Measurements from ENCODE around the gene RSRC2. TPM values are rescaled to one million over a fixed set of nuclear protein-coding genes. Genes with fewer than 3 reads are reported as not detected.
"Not testable (repeated sequence)": the region's sequence is repeated elsewhere in the genome, so short reads cannot be mapped to it uniquely, and the experiment has no call there.

Gene RSRC2
- total RNA-seq, 1 experiment from 2014 or later: 56.6 TPM

DNA sequence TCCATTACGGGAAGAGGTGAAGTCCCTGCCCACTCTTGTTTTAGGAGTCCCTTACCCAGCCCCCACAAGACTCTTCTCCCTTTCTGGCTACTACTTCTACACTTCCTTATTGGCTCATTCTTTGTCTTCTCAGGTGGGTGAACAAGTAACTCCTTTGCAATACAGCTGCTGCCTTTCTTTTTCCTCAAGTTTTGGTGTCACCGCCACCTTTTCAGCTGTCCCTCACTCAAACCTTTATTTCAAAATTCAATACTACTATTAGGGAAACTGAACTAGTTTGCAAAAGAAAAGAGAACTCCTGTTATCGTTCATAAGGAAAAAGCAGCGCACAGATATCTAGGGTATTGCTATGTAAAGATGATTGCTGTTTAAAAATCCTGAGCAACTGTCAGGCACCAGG is 6.1 kb downstream of the RSRC2 start:
- DNase-seq (ENCODE audit: extremely low read depth, low read depth): no peak

DNA sequence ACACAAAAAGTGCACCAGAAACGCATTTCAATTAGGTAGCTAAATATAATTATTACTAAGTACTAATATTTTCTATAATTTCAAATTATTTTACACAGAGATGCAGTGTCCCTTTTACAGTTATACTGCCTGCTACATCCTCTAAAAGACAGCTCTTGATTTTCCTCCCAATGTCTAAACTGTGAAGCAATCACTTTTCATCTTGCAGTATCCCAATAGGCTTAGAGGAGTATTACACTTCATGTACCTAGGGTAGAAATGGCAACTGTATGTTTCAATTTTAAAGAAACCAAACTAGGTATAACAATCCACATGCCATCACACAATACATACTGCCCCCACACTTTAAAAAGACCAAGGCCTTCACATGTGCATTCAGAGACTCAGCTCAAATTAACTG is 7.3 kb downstream of the RSRC2 start:
- no peak for DNase-seq (ENCODE audit: extremely low read depth, low read depth)

DNA sequence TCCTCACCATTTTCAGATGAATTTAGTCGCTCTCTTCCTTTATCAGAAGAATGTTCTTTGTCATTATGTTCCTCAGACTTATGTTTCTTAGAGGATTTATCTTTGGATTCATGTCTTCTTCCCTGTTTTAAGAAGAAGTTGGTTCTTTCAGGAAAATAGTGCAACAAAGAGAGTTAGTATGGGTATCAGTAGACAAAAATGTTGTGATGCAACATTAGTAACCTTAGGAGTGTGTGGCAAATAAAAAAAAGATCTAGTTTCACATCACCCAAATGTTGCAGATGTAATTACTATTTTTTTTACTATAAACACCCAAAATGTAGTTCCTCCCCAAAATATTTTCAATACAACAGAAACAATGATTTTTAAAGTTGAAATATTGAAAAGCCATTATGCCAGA is 7.8 kb downstream of the RSRC2 start:
- DNase-seq (ENCODE audit: extremely low read depth, low read depth): no peak

DNA sequence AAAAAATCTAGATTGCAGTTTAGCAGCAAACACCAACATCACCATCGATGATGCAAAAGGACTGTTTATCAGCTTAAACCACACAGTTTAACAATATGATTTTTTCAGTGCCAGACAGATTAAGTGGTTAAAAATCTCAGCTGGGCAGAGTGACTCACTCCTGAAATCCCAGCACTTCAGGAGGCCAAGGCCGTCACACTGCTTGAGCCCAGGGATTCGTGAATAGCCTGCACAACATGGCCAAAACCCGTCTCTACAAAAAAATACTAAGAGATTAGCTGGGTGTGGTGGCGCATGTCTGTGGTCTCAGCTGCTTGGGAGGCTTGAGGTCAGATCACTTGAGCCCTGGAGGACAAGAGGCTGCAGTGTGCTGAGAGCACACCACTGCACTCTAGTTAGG is 8.9 kb downstream of the RSRC2 start:
- no peak for DNase-seq (ENCODE audit: extremely low read depth, low read depth)

DNA sequence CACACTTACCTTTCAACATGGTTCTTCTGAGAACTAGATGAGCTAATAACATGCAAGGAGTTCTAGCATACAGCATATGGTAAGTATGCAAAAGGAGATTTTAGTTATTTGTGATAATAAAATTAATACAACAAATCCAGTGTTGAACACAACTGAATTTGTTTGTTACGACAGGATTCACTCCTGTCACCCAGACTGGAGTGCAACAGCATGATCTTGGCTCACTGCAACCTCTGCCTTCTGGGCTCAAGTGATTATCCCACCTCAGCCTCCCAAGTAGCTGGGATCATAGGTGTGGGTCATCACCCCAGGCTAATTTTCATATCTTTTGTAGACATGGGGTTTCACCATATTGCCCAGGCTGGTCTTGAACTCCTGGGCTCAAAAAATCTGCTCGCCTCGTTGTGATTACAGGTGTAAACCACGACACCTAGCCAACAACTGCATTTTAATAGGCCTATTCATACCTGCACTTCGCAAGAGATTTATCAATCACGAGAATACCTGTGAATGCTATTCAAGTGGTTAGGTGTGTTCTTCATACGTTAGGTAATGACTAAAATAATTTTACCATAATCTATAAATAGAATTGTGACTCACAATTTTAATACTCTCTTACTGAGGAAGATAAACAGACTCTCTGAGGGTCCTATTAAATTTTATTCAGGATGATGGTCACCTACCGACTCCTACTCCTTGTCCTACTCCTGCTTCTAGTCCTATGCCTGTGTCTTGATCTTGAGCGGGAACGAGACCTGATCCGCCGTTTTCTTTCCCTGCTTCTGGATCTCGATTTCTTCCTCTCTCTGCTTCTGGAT is 10.0 kb downstream of the RSRC2 start:
- no peak for DNase-seq (ENCODE audit: extremely low read depth, low read depth)

DNA sequence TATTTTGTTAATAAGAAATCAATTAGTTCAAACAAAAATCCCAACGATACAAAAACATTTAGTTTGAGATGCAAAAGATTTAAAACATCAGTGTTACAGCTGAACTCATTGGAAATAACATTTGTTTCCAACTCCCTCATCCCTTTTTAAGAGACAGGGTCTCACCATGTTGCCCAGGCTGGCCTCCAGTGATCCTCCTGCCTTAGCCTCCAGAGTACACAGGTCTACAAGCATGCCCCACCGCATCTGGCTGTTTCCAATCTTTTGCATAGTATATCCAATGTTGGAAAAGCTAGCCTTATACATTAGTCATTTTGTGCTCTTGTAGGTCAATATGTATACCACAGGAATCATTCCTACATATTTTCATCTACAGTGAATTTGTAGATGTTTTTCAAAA is 11.5 kb downstream of the RSRC2 start:
- no peak for DNase-seq (ENCODE audit: extremely low read depth, low read depth)

DNA sequence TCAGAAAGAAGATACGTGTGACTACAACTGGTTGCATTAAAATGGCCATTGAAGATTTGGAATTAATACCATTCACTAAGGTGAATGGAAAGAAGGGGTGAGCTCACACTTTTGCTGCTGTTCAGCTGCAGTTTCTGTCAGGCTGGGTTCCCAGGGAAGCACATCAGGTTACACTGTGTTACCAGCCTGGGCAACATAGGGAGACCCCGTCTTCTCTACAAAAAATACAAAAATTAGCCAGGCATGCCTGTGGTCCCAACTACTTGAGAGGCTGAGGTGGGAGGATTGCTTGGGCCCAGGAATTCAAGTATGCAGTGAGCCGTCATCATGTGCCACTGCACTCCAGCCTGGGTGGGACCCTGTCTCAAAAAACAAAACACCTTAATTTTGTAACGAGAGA is 13.1 kb downstream of the RSRC2 start:
- DNase-seq (ENCODE audit: extremely low read depth, low read depth): no peak

DNA sequence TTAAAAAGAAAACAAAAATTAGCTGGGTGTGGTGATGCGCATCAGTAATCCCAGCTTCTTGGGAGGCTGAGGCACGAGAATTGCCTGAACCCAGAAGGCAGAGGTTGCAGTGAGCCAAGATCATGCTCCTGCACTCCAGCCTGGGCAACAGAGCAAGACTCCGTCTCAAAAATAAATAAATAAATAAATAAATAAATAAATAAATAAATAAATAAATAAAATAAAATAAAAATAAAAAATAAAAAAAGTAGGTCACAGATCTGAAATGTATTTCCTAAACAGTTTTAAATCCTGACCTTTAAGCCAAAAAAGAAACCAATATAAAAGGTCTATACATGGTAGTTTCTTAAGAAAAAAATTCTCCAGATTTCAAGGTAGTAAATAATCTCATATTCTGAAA is 13.7 kb downstream of the RSRC2 start:
- not testable (repeated sequence) for DNase-seq (ENCODE audit: extremely low read depth, low read depth)

DNA sequence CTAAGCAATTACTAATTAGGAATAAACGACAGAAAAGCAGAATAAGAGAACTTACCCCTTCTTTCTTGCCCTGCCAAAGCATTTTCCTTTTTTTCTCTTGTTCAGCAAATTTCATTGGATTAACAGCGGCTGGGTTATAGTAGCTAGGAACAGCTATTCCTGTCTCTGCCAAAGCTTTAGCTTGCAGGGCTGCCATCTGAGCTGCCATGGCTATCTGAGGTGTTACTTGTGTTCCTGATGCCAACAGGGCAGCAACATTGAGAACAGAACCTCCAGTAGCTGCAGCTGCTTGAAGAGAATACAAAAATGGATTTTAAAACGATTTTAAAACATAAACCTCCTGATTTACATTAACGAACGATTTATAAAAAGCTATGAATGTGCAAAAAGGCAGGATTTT is 18.6 kb downstream of the RSRC2 start:
- DNase-seq (ENCODE audit: extremely low read depth, low read depth): no peak

DNA sequence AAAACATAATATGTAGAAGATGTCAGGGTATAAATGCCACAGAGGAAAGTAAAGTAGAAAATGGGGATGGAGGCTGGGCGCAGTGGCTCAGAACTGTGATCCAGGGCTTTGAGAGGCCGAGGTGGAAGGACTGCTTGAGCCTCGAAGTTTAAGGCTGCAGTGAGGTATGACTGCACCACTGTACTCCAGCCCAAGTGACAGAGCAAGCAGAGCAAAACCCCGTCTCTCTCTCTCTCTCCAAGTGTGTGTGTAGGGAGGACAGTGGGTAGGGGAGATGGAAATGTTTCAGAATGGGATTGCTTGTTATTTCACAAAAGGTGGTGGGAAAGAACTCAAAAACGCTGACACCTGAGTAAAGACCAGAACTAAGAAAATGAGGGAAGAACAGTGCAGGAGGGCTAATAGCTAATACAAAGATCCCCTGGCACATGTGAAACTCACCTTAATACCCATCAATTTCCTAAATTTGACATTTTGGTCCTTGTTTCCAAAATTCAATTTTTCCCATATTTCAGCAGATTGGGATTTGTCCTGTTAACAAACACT is 20.3 kb downstream of the RSRC2 start:
- no peak for DNase-seq (ENCODE audit: extremely low read depth, low read depth)

DNA sequence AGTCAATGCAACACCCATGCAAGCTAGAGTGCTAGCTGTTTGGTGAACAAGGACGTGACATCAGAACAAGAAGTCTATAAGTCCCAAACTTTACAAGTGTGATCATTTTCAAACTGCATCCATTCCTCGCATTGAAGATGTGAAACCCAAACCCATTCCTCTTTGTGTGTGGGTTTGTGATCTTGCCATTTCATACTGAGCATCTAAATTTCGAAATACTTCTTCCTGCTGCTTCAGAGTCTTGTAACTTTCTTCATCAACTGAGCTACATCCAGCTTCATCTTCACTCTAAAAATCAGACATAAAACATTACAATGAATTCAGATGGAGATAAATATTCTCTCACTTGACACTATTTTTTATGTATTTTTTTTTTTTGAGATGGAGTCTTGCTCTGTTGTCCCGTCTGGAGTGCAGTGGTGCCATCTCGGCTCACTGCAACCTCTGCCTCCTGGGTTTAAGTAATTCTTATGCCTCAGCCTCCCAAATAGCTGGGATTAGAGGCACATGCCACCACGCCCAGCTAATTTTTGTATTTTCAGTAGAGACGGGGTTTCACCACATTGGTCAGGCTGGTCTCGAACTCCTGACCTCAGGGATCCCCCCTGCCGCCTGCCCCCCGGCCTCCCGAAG is 21.2 kb downstream of the RSRC2 start:
- no peak for DNase-seq (ENCODE audit: extremely low read depth, low read depth)

DNA sequence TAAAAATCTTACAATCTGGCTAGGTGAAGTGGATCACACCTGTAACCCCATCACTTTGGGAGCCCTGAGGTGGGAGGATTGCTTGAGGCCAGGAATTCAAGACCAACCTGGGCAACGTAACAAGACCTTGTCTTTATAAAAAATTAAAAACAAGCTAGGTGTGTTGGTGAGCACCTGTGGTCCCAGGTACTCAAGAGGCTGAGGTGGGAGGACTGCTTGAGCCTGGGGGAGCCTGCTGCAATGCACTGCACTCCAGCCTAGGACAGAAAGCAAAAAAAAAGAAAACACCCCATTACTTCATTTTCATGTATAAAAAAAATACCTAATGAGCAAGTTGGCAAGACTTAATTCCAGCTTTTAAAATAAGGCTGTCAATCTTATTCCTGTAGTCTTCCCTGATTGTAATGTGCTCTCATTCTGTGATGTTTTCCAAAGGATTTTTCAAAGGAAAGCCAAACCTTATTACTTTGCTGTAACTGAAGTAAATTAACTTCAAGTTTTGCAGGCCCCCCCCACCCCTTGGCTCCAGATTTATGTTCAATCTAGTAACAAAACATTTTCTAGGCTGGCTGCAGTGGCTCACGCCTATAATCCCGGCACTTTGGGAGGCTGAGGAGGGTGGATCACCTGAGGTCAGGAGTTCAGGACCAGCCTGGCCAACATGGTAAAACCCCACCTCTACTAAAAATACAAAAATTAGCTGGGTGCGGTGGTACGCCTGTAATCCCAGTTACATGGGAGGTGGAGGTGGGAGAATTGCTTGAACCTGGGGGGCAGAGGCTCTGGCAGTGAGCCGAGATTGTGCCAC is 22.7 kb downstream of the RSRC2 start:
- DNase-seq (ENCODE audit: extremely low read depth, low read depth): no peak

DNA sequence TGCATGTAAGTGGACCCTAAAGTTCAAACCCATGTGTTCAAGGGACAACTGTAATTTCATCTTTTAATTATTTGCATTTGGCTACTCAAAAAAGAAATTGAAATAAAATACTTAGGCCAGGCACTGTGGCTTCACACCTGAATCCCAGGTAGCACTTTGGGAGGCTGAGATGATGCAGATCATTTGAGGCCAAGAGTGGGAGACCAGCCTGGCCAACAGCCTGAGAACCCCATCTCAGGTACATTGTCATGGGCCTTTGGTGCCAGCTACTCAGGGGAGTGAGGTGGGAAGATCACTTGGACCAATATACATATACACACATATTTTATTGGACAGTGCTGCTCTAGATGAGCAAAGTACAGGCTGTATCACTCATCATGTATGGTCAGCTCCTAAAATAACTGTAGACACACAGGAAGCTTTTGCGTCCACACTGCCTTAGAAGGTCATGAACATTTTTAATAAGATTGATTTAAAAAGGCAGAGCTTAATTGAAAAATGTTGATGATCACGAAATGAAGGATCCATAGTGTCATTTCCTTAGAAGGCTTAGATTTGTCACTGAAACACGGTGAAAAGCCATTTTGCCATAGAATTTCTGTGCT is 23.5 kb downstream of the RSRC2 start:
- DNase-seq (ENCODE audit: extremely low read depth, low read depth): no peak

DNA sequence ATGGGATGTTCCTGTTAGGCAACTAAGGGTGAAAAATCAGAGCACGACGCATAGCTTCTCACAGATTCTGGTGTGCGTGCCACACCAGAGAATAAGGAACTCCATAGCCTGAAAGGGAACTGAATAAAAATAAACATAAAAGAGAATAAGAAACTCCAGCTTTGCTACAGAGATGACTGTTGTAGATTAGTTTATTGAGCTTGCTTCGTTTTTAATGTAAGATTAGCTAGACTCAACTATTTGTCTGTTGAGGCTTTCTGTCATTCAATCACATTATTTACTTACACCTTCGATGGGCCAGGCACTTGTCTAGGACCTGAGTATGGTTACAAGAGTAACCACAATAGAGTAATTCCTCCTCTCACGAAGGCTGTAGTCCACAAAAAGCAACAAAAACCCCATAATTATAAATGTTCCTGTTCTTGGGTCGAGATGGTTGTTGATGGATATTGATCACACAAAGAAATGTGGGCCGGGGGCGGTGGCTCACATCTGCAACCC is 25.2 kb downstream of the RSRC2 start:
- DNase-seq (ENCODE audit: extremely low read depth, low read depth): no peak

DNA sequence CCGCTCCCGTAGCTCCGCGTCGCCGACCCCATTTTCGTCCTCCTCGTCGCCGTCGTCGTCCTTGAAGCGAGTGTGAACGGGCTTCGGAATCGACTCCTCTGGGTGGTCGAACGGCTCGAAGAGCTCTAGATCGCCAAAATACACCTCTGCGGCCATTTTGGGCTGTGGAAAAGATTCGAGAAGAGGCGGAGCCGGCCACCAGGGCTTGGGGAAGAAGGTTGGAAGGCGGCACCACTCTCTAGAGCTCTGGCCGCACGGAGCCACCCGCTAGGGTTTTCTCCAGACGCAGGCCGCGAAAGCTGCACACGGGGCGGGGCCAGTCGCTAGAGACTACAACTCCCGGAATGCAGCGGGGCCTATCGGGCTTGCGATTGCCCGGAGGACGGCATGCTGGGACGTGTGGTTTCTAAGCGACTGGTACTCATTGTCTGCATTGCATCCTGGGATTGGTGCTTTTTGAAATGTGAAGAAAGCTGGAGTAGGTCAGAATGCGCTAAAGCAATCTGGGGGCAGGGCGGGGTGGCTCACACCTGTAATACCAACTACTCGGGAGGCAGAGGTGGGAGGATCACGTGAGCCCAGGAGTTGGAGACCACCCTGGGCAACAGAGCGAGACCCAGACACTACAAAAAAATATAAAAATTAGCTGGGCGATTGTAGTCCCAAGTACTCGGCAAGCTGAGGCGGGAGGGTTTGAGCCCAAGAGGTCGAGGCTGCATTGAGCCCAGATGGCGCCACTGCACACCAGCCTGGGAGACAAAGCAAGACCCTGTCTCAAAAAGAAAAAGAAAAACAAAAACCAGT is 25.8 kb downstream of the RSRC2 start, which contains the start of gene ZCCHC8:
Gene ZCCHC8, minus strand, starts transcription at position 248 of the 804 bp plus-strand sequence. Its CDS starts 92 bp downstream, at position 156.
- DNase-seq (ENCODE audit: extremely low read depth, low read depth): peak; percentile 98

DNA sequence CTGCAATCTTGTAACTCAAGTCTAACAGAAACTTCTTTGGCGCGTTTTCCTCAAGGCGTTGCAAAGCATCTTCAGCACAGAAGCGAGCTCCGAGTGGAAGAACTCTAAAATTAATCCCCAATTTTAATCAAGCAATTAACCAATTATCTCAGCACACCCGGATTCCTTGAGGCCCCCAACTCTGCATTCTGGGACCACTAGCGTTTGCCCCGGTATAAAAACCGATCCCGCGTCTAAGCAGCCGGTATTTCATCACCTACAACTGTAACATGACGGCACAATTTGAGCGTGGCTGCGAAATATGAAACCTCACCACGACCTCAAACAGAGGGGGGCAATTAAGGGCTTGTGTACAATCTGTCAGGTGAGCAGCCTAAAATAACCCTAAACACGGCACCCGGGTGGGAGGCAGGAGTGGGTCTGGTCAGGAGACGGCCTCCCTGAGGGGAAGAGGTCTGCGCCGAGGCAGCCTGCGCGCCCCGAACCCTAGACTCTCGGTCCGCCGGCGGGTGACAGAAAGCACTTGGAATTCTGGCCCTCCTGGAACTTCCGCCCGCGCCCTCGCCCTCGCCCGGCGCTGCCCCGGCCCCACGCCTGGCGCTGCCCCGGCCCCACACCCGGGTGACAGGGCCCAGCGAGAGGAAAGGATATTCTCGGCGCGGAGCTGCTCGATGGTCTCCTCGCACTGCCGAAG is 26.6 kb downstream of the RSRC2 start:
- peak; percentile 38 for DNase-seq (ENCODE audit: extremely low read depth, low read depth)

DNA sequence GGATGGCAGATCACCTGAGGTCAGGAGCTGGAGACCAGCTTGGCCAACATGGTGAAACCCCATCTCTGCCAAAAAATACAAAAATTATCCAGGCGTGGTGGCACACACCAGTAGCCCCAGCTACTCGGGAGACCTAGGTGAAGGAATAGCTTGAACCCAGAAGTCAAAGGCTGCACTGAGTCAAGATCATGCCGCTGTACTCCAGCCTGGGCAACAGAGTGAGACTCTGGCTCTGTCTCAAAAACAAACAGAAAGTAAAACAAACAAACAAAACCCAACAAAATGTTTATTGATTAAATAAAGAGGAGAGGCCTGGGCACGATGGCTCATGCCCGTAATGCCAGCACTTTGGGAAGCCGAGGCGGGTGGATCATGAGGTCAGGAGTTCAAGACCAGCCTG is 31.5 kb downstream of the RSRC2 start:
- DNase-seq (ENCODE audit: extremely low read depth, low read depth): no peak

DNA sequence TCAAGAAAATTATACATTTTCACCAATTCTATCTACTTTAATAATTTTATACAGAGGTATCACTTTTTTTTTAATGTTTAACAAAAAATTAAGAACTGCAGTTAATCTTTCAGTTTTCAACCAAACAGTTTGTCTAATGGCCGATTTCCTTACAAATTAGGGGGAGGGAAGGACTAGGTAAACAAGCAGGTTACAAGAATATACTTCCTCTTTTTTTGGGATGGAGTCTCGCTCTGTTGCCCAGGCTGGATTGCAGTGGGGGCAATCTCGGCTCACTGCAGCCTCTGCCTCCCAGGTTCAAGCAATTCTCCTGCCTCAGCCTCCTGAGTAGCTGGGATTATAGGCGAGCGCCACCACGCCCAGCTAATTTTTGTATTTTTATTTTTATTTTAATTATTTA is 33.5 kb downstream of the RSRC2 start:
- not testable (repeated sequence) for DNase-seq (ENCODE audit: extremely low read depth, low read depth)

DNA sequence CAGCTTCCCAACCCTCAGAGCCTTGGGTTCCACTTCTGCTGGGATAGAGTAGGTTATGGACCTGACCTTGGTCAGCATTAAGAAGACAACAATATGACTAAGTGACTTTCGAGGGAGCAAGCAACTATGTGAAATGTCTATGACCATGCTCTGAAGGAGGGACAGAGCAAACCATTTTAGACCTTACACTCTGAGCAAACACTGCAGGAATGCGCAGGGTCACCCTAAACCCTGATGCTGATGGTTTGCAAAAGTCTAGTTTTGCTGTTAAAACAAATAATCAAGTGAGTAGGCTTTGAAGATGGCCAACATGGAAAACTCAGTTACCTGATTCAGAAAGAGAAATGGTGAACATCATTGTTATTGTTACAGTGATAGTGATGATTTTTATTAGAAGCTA is 34.7 kb downstream of the RSRC2 start:
- DNase-seq (ENCODE audit: extremely low read depth, low read depth): no peak

Measured in NCI-H460 (cell line).